Kidney epithelial cell (primary cell): ENCODE measurements around the gene SETD5. TPM values are rescaled to one million over a fixed set of nuclear protein-coding genes. Genes with fewer than 3 reads are reported as not detected.

Experiments
- DNase-seq: peaks from one replicate; pipeline ENCODE4 v3.0.0-alpha.2; 2010; ENCODE audit warnings: low read depth
- H3K27me3 ChIP-seq: 2 replicates; pipeline ENCODE4 v1.6.0; 2011; ENCODE audit warnings: low read length; ENCODE audit not compliant: control insufficient read depth, insufficient read depth
- H3K36me3 ChIP-seq: 2 replicates; pipeline ENCODE4 v1.5.1; 2011; ENCODE audit warnings: low read length; ENCODE audit not compliant: control insufficient read depth, insufficient read depth
- H3K4me3 ChIP-seq: 2 replicates; pipeline ENCODE4 v1.5.1; 2011; ENCODE audit warnings: low read depth, mild to moderate bottlenecking, control low read depth, low read length
- CTCF ChIP-seq: IDR thresholded peaks from 2 replicates; pipeline ENCODE4 v1.5.1; 2011; ENCODE audit warnings: mild to moderate bottlenecking, moderate library complexity, low read length, control low read depth, inconsistent platforms; ENCODE audit not compliant: insufficient read depth, poor library complexity, severe bottlenecking
- total RNA-seq: library from RNA; depleted of rRNA; stranded (reverse); fragments of >200 nt; gene quantifications from 2 replicates; pipeline ENCODE4 v1.2.3, GENCODE V29; 2015

The SETD5 gene
- total RNA-seq, 1 donor from 2014 or later: 49.1 TPM

GRCh38 chr3:9514956-9515355 lies 117.5 kb downstream of the SETD5 start:
- H3K27me3 ChIP-seq: peaks cover 2% of the 10 kb centered on the region
- no peak for TF ChIP-seq CTCF
- DNase-seq: no peak
- H3K36me3 ChIP-seq: no peaks in the 10 kb centered on the region
- H3K4me3 ChIP-seq: no peak overlapping the region

- no peak for DNase-seq
- Histone ChIP-seq H3K4me3 (no peak overlapping the region), H3K36me3 (no peaks in the 10 kb centered on the region), H3K27me3 (no peaks in the 10 kb centered on the region)
- no peak for TF ChIP-seq CTCF
These were observed 127.7 kb downstream of the SETD5 start for GRCh38 chr3:9525078-9525477.

Other genes starting within 250 kb of the SETD5 start
- 2.7 and 4.9 TPM in 2 replicates for gene SRGAP3, start 148.0 kb upstream of the SETD5 start, total RNA-seq
- gene THUMPD3, start 34.6 kb upstream of the SETD5 start, total RNA-seq: 30.9 and 33.2 TPM in 2 replicates
- not detected in 2 replicates for gene LHFPL4, start 156.2 kb downstream of the SETD5 start, total RNA-seq